BLaER1 treated with 17β-estradiol and CSF1 and Interleukin-3, amounts not matched to agents 10 nM and 100 nM (cell line): Measurements from ENCODE around the gene PRKD2.

Experiments
- H3K27ac ChIP-seq, 11 experiments: shearing (Covaris generic); formaldehyde crosslinking; 2 replicates each; pipeline ENCODE4 v1.8.1; 2022
- H3K27me3 ChIP-seq, 11 experiments: shearing (Covaris generic); formaldehyde crosslinking; 2 replicates each; pipeline ENCODE4 v1.8.1; 2022
- H3K36me3 ChIP-seq, 11 experiments: shearing (Covaris generic); formaldehyde crosslinking; 2 replicates each; pipeline ENCODE4 v1.8.1; 2022
- H3K4me1 ChIP-seq, 10 experiments: shearing (Covaris generic); formaldehyde crosslinking; 2 replicates each; pipeline ENCODE4 v1.8.1; 2022
- H3K4me2 ChIP-seq, 11 experiments: shearing (Covaris generic); formaldehyde crosslinking; 2 replicates each; pipeline ENCODE4 v1.8.1; 2022
- H3K4me3 ChIP-seq, 10 experiments: shearing (Covaris generic); formaldehyde crosslinking; 2 replicates each; pipeline ENCODE4 v1.8.1; 2022
- H3K9ac ChIP-seq, 11 experiments: shearing (Covaris generic); formaldehyde crosslinking; 2 replicates each; pipeline ENCODE4 v1.8.1; 2022
- H3K9me3 ChIP-seq, 11 experiments: shearing (Covaris generic); formaldehyde crosslinking; replicated peaks in 1 of 11; 2 replicates each; pipeline ENCODE4 v1.8.1; 2022
- H4K20me1 ChIP-seq, 11 experiments: shearing (Covaris generic); formaldehyde crosslinking; 2 replicates each; pipeline ENCODE4 v1.8.1; 2022
- Cebpa-rat ChIP-seq, 11 experiments: shearing (Covaris generic); IDR thresholded peaks; 2 replicates each; pipeline ENCODE4 v1.8.1; 2022

PRKD2 gene

DNA sequence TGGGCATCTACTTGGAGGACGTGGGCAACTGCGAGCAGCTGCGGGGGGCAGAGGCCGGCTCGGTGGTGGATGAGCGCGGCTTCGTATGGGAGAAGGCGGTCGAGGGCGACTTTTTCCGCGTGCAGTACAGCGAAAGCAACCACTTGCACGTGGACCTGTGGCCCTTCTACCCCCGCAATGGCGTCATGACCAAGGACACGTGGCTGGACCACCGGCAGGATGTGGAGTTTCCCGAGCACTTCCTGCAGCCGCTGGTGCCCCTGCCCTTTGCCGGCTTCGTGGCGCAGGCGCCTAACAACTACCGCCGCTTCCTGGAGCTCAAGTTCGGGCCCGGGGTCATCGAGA is 39.6 kb upstream of the PRKD2 start:
- H4K20me1 ChIP-seq: peaks cover 0 to 53% (median 16%) of the 10 kb centered on the region in 11 experiments; a peak in 11 of 22 replicates
- peaks cover 38 to 83% (median 62%) of the 10 kb centered on the region in 10 experiments for H3K4me1 ChIP-seq
- peaks cover 6 to 35% (median 19%) of the 10 kb centered on the region in 11 experiments; a peak in 20 of 22 replicates for H3K36me3 ChIP-seq
- H3K27me3 ChIP-seq: no peaks in the 10 kb centered on the region
- no peak overlapping the region for H3K4me3 ChIP-seq
- TF ChIP-seq Cebpa-rat (IDR thresholded peaks at IDR 0.05): no peak
- H3K27ac ChIP-seq: peak overlapping the region in 2 of 11 experiments; percentile 25 to 56; a peak in 2 of 22 replicates
- H3K9ac ChIP-seq: peak overlapping the region in 1 of 11 experiments; percentile 13; a peak in 1 of 22 replicates
- H3K4me2 ChIP-seq: peak overlapping the region in 9 of 11 experiments; percentile 4 to 86 (median 78); a peak in 12 of 22 replicates
- H3K9me3 ChIP-seq: no peaks in the 10 kb centered on the region

GRCh38 chr19:46755853-46756543 is 39.1 kb upstream of the PRKD2 start:
- Histone ChIP-seq H3K36me3 (peaks cover 6 to 35% (median 19%) of the 10 kb centered on the region in 11 experiments; a peak in 20 of 22 replicates), H3K4me2 (peak overlapping the region in 9 of 11 experiments; percentile 4 to 86 (median 78); a peak in 12 of 22 replicates), H3K4me1 (peaks cover 40 to 80% (median 60%) of the 10 kb centered on the region in 10 experiments), H3K27me3 (no peaks in the 10 kb centered on the region), H4K20me1 (peaks cover 0 to 53% (median 16%) of the 10 kb centered on the region in 11 experiments; a peak in 12 of 22 replicates), H3K9ac (peak overlapping the region in 1 of 11 experiments; percentile 13; a peak in 2 of 22 replicates), H3K27ac (peak overlapping the region in 3 of 11 experiments; percentile 26 to 56 (median 32); a peak in 4 of 22 replicates), H3K9me3 (no peaks in the 10 kb centered on the region), H3K4me3 (no peak overlapping the region)
- no peak for TF ChIP-seq Cebpa-rat (IDR thresholded peaks at IDR 0.05)

GRCh38 chr19:46755077-46755852 is 38.4 kb upstream of the PRKD2 start:
- Histone ChIP-seq H3K27me3 (no peaks in the 10 kb centered on the region), H3K4me2 (peak overlapping the region in 7 of 11 experiments; percentile 25 to 86 (median 81); a peak in 13 of 22 replicates), H3K4me3 (no peak overlapping the region), H3K36me3 (peaks cover 6 to 39% (median 19%) of the 10 kb centered on the region in 11 experiments; a peak in 20 of 22 replicates), H4K20me1 (peaks cover 0 to 61% (median 16%) of the 10 kb centered on the region in 11 experiments; a peak in 12 of 22 replicates), H3K9ac (peak overlapping the region in 2 of 11 experiments; percentile 39 to 40; a peak in 3 of 22 replicates), H3K27ac (peak overlapping the region in 5 of 11 experiments; percentile 10 to 56 (median 32); a peak in 8 of 22 replicates), H3K4me1 (peaks cover 48 to 81% (median 62%) of the 10 kb centered on the region in 10 experiments), H3K9me3 (no peaks in the 10 kb centered on the region)
- no peak for TF ChIP-seq Cebpa-rat (IDR thresholded peaks at IDR 0.05)

DNA sequence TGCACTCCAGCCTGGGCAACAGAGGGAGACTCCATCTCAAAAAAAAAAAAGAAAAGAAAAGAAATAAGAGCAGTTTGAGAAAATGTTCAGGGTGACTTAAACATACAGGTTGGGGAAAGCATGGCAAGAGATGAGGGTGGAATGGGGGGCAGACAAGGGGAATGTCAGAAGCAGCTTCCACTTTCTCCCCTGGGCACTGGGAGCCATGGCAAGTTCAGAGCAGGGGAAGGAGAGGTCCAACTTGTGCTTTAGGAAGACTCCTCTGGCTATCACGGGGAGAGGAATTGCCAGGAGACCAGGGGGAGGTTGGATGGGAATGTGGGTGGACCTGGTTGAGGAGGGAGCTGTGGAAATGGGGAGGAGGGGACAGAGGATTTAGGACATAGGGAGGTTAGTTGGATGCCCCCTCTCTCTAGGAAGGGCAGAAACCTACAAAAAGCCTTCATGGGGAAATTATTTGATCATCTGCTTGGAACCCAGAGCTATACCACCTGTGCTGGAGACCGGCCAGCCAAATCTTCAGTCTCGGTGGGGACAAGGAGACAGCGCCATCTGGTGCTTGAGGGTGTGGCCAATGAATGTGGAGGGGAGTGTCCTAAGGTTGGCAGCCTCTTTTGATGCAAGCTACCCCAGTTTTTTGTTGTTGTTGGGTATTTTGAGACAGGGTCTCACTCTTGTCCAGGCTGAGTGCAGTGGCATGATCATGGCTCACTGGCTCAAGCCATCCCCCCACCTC is 36.7 kb upstream of the PRKD2 start:
- Histone ChIP-seq H3K27me3 (no peaks in the 10 kb centered on the region), H4K20me1 (peaks cover 0 to 63% (median 16%) of the 10 kb centered on the region in 11 experiments; a peak in 12 of 22 replicates), H3K36me3 (peaks cover 13 to 47% (median 23%) of the 10 kb centered on the region in 11 experiments; a peak in 20 of 22 replicates), H3K4me2 (no peak overlapping the region; a peak in 1 of 22 replicates), H3K4me1 (peaks cover 44 to 73% (median 53%) of the 10 kb centered on the region in 10 experiments), H3K4me3 (no peak overlapping the region), H3K27ac (no peak overlapping the region), H3K9ac (0 out of 22 replicates have a peak overlapping the region, but pooled peaks of 1 of the 11 experiments have one; percentile 23), H3K9me3 (no peaks in the 10 kb centered on the region)
- TF ChIP-seq Cebpa-rat (IDR thresholded peaks at IDR 0.05): no peak

DNA sequence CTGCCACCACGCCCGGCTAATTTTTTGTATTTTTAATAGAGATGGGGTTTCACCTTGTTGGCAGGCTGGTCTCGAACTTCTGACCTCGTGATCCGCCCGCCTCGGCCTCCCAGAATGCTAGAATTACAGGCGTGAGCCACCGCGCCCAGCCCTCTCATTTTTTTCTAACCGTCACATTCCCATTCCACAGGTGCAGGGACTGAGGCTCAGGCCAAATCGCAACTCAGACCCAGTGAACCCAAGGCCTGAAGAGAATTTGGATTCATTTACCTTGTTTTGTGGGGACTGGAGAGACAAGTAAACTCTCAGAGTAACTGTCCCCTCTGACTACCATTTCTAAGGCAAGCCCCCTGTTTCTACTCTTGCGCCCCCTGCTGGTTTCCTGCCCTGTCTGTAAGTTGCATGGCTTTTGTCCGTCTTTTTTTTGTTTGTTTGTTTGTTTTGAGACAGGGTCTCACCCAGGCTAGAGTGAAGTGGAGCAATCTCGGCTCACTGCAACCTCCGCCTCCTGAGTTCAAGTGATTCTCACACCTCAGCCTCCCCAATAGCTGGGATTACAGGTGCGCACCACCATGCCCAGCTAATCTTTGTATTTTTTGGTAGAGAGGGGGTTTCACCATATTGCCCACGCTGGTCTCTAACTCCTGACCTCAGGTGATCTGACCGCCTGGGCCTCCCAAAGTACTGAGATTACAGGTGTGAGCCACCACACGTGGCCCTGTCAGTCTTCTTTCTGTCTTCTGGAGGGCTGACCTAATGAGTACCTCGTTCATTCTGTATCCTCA is 31.6 kb upstream of the PRKD2 start:
- TF ChIP-seq Cebpa-rat (IDR thresholded peaks at IDR 0.05): no peak
- no peak overlapping the region; a peak in 1 of 22 replicates for H3K4me2 ChIP-seq
- H3K9me3 ChIP-seq: no peaks in the 10 kb centered on the region
- peaks cover 0 to 18% (median 9%) of the 10 kb centered on the region in 11 experiments; a peak in 12 of 22 replicates for H3K36me3 ChIP-seq
- H3K4me3 ChIP-seq: no peak overlapping the region
- no peaks in the 10 kb centered on the region for H3K27me3 ChIP-seq
- H3K9ac ChIP-seq: no peak overlapping the region
- no peak overlapping the region for H3K27ac ChIP-seq
- peaks cover 26 to 64% (median 55%) of the 10 kb centered on the region in 10 experiments for H3K4me1 ChIP-seq
- H4K20me1 ChIP-seq: peaks cover 19 to 60% (median 25%) of the 10 kb centered on the region in 11 experiments; a peak in 21 of 22 replicates

- Histone ChIP-seq H3K9ac (peak within 1 kb of the TSS; percentile 97 to 100 (median 100)), H4K20me1 (peaks cover 39 to 71% (median 42%) of the 10 kb centered on the region in 11 experiments), H3K27me3 (no peaks in the 10 kb centered on the region), H3K9me3 (no peaks in the 10 kb centered on the region), H3K27ac (peak within 1 kb of the TSS; percentile 97 to 99 (median 99)), H3K4me2 (peak within 1 kb of the TSS; percentile 92 to 99 (median 95)), H3K36me3 (peaks cover under 1 to 24% (median 8%) of the 10 kb centered on the region in 11 experiments; a peak in 15 of 22 replicates), H3K4me1 (peaks cover 46 to 72% (median 68%) of the 10 kb centered on the region in 10 experiments), H3K4me3 (peak within 1 kb of the TSS; percentile 88 to 100 (median 98))
- TF ChIP-seq Cebpa-rat (IDR thresholded peaks at IDR 0.05): no peak
These were observed 29.6 kb upstream of the PRKD2 start, which contains the start of gene STRN4 for GRCh38 chr19:46746281-46747057. Gene STRN4 (minus strand): TSS chr19:46746450. CDS start chr19:46746430, 20 bp downstream.
